OCI-LY7 (cell line): ENCODE data around the gene JAK1. TPM values are rescaled to one million over a fixed set of nuclear protein-coding genes. Genes with fewer than 3 reads are reported as not detected.

Experiments
- BruUV-seq: library from RNA; stranded (reverse); fragments of 400-500 nt; replicated peaks from 2 replicates; lab custom pipeline; 2021; lab: Mats Ljungman, UMichigan
- CTCF ChIA-PET: fragments of 300-600 bp; sonication (Branson Sonifier 250); formaldehyde crosslinking; loops from one replicate; lab custom pipeline; 2022; ENCODE audit warnings: antibody characterized with exemption; ENCODE audit not compliant: unreplicated experiment; lab: Charles Lee
- POLR2A ChIA-PET: fragments of 300-600 bp; sonication (Branson Sonifier 250); formaldehyde crosslinking; loops from one replicate; lab custom pipeline; 2022; ENCODE audit warnings: antibody characterized with exemption; lab: Charles Lee
- DNase-seq: peaks from one replicate; pipeline ENCODE4 v3.0.0-alpha.2; 2015; ENCODE audit warnings: low spot score
- H2AFZ ChIP-seq: fragments of 200-600 bp; sonication (generic), shearing (Covaris generic); 2 replicates; pipeline ENCODE4 v1.6.1; 2014; ENCODE audit warnings: mild to moderate bottlenecking, antibody characterized with exemption, low read length, moderate library complexity
- H3K27ac ChIP-seq: fragments of 200-600 bp; sonication (generic); 2 replicates; pipeline ENCODE4 v1.5.1; 2014; ENCODE audit warnings: mixed run types, low read depth, mild to moderate bottlenecking, moderate library complexity, low read length, inconsistent platforms; ENCODE audit not compliant: poor library complexity, severe bottlenecking
- H3K36me3 ChIP-seq: fragments of 200-600 bp; sonication (generic); 2 replicates; pipeline ENCODE4 v1.6.1; 2014; ENCODE audit warnings: mild to moderate bottlenecking, antibody characterized with exemption, low read length, moderate library complexity, mixed read lengths; ENCODE audit not compliant: insufficient read depth
- H3K4me1 ChIP-seq: fragments of 200-600 bp; sonication (generic); 2 replicates; pipeline ENCODE4 v1.5.1; 2014; ENCODE audit warnings: mild to moderate bottlenecking, low read length; ENCODE audit not compliant: insufficient read depth, poor library complexity, severe bottlenecking
- H3K4me2 ChIP-seq: fragments of 200-600 bp; sonication (generic); 2 replicates; pipeline ENCODE4 v1.6.1; 2014; ENCODE audit warnings: mild to moderate bottlenecking, low read length
- H3K4me3 ChIP-seq: fragments of 200-600 bp; sonication (generic); 2 replicates; pipeline ENCODE4 v1.5.1; 2014; ENCODE audit warnings: mild to moderate bottlenecking, low read depth, low read length; ENCODE audit not compliant: poor library complexity, severe bottlenecking
- H3K79me2 ChIP-seq: fragments of 200-600 bp; sonication (generic); 2 replicates; pipeline ENCODE4 v1.6.1; 2016; ENCODE audit warnings: low read depth, mild to moderate bottlenecking, low read length, moderate library complexity, mixed read lengths; ENCODE audit not compliant: insufficient read depth
- H3K9me2 ChIP-seq: fragments of 200-600 bp; sonication (generic); 2 replicates; pipeline ENCODE4 v1.6.1; 2016; ENCODE audit warnings: mild to moderate bottlenecking, low read length, mixed read lengths; ENCODE audit not compliant: insufficient read depth
- H3K9me3 ChIP-seq: fragments of 200-600 bp; sonication (generic); 2 replicates; pipeline ENCODE4 v1.6.1; 2014; ENCODE audit warnings: mild to moderate bottlenecking, mixed run types, low read length, mixed read lengths
- H4K20me1 ChIP-seq: fragments of 200-600 bp; sonication (generic); 2 replicates; pipeline ENCODE4 v1.6.1; 2014; ENCODE audit warnings: mild to moderate bottlenecking, antibody characterized with exemption, low read length, moderate library complexity, mixed read lengths; ENCODE audit not compliant: insufficient read depth
- CTCF ChIP-seq: fragments of 200-600 bp; sonication (generic); conservative IDR thresholded peaks from 2 replicates; pipeline ENCODE4 v1.5.1; 2014; ENCODE audit warnings: mild to moderate bottlenecking, antibody characterized with exemption, low read length, moderate library complexity, mixed read lengths
- EZH2phosphoT487 ChIP-seq: fragments of 200-600 bp; sonication (generic); IDR thresholded peaks from 2 replicates; pipeline ENCODE4 v1.6.1; 2018; ENCODE audit warnings: low read depth, borderline replicate concordance, mild to moderate bottlenecking, mixed run types, antibody characterized with exemption, low read length, moderate library complexity, mixed read lengths
- intact Hi-C: fragments of 100-400 bp; cut with micrococcal nuclease; formaldehyde crosslinking; loops from one replicate; pipeline ENCODE4 v1.10.0; 2022; ENCODE audit not compliant: unreplicated experiment
- total RNA-seq, 2 experiments: library from RNA; depleted of rRNA in 1 of 2; stranded (reverse); fragments of >200 nt in 1 of 2; shearing (Covaris generic) in 1 of 2; gene quantifications; 2 replicates each; pipeline ENCODE4 v1.2.3, GENCODE V29; 2014 to 2022

JAK1 gene
- total RNA-seq, 2 experiments from 2014 or later: 72.6 to 86.8 TPM

- intact Hi-C loops: no loop called here
- peaks cover 58% of the 10 kb centered on the region for H3K79me2 ChIP-seq
- POLR2A ChIA-PET: interaction anchor here (0.7 to 1.9 kb wide), 8 partner anchors 9 to 124 kb away, joined by 3 to 6 read pairs (median 4); no protein-coding TSS in a partner anchor
- CTCF ChIA-PET: interaction anchor here (1.3 kb wide), 1 partner anchor 10 kb away, joined by 6 read pairs; no protein-coding TSS in a partner anchor
- no TSS peak for BruUV-seq
- peaks cover 22% of the 10 kb centered on the region for H3K4me1 ChIP-seq
- H4K20me1 ChIP-seq: peaks cover 37% of the 10 kb centered on the region
- H2AFZ ChIP-seq: no peak overlapping the region
- H3K36me3 ChIP-seq: peaks cover 32% of the 10 kb centered on the region
- TF ChIP-seq CTCF (no peak), EZH2phosphoT487 (no peak)
- H3K9me3 ChIP-seq: no peaks in the 10 kb centered on the region
- H3K4me2 ChIP-seq: no peak overlapping the region
- H3K9me2 ChIP-seq: no peaks in the 10 kb centered on the region
- no peak overlapping the region for H3K27ac ChIP-seq
- DNase-seq: no peak
- H3K4me3 ChIP-seq: no peak overlapping the region
These were observed 79.5 kb downstream of the JAK1 start for GRCh38 chr1:64886877-64887276.

GRCh38 chr1:64885648-64886047, 80.7 kb downstream of the JAK1 start:
- TF ChIP-seq CTCF (no peak), EZH2phosphoT487 (no peak)
- Histone ChIP-seq H3K79me2 (peaks cover 46% of the 10 kb centered on the region; the same call in 1 of the 2 replicates), H3K4me2 (no peak overlapping the region), H2AFZ (no peak overlapping the region), H3K9me3 (no peaks in the 10 kb centered on the region), H3K4me3 (no peak overlapping the region), H3K9me2 (no peaks in the 10 kb centered on the region), H3K27ac (no peak overlapping the region), H3K4me1 (peaks cover 15% of the 10 kb centered on the region), H3K36me3 (peaks cover 39% of the 10 kb centered on the region), H4K20me1 (peaks cover 29% of the 10 kb centered on the region)
- intact Hi-C loops: no loop called here
- BruUV-seq: no TSS peak
- CTCF ChIA-PET: no interaction called here
- POLR2A ChIA-PET: interaction anchor here (1.0 kb wide), 1 partner anchor 77 kb away, joined by 5 read pairs; no protein-coding TSS in a partner anchor
- DNase-seq: no peak

GRCh38 chr1:64884261-64885040, 81.9 kb downstream of the JAK1 start:
- BruUV-seq: no TSS peak
- intact Hi-C loops: no loop called here
- DNase-seq: no peak
- Histone ChIP-seq H3K9me3 (no peaks in the 10 kb centered on the region), H4K20me1 (peaks cover 18% of the 10 kb centered on the region), H3K36me3 (peaks cover 45% of the 10 kb centered on the region), H3K79me2 (peaks cover 34% of the 10 kb centered on the region; the same call in 1 of the 2 replicates), H3K4me1 (peaks cover 3% of the 10 kb centered on the region), H2AFZ (no peak overlapping the region), H3K4me3 (no peak overlapping the region), H3K4me2 (no peak overlapping the region), H3K9me2 (no peaks in the 10 kb centered on the region), H3K27ac (no peak overlapping the region)
- ChIA-PET POLR2A (interaction anchor here (1.0 kb wide), 1 partner anchor 78 kb away, joined by 5 read pairs; no protein-coding TSS in a partner anchor), CTCF (no interaction called here)
- TF ChIP-seq CTCF (no peak), EZH2phosphoT487 (no peak)
